Urinary bladder (tissue), 4 donors: Measurements from ENCODE around the gene PALM3. TPM values are rescaled to one million over a fixed set of nuclear protein-coding genes. Genes with fewer than 3 reads are reported as not detected.

ENCODE experiments used
- DNase-seq: peaks from one replicate; pipeline ENCODE4 v3.0.0-alpha.2; 2015; ENCODE audit errors: extremely low spot score
- H3K27ac ChIP-seq: one replicate; pipeline ENCODE4 v1.5.1; 2013; ENCODE audit warnings: low read depth, mild to moderate bottlenecking, moderate library complexity
- H3K36me3 ChIP-seq: one replicate; pipeline ENCODE4 v1.6.1; 2013; ENCODE audit warnings: mild to moderate bottlenecking, moderate library complexity; ENCODE audit not compliant: insufficient read depth
- H3K4me1 ChIP-seq: one replicate; pipeline ENCODE4 v1.6.1; 2013; ENCODE audit warnings: mild to moderate bottlenecking, moderate library complexity; ENCODE audit not compliant: insufficient read depth
- H3K4me3 ChIP-seq: one replicate; pipeline ENCODE4 v1.5.1; 2013; ENCODE audit warnings: low read depth, low read length
- WGBS: extraction: QIAGEN DNeasy Blood & Tissue Kit; methylation state at CpG from one replicate; pipeline ENCODE4 v1.1.7; 2013; 5-methylcytosine and 5-hydroxymethylcytosine counted together
- polyA plus RNA-seq: library from polyadenylated mRNA; stranded (reverse); fragments of 200-250 nt; gene quantifications from one replicate; pipeline ENCODE4 v1.2.3, GENCODE V29; 2013
- total RNA-seq: library from RNA; depleted of rRNA; stranded (reverse); fragments of >200 nt; gene quantifications from one replicate; pipeline ENCODE4 v1.2.3, GENCODE V29; 2014
- donor health status: healthy with polysubstance abuse.
- donor health status: healthy.

PALM3 gene, protein sequence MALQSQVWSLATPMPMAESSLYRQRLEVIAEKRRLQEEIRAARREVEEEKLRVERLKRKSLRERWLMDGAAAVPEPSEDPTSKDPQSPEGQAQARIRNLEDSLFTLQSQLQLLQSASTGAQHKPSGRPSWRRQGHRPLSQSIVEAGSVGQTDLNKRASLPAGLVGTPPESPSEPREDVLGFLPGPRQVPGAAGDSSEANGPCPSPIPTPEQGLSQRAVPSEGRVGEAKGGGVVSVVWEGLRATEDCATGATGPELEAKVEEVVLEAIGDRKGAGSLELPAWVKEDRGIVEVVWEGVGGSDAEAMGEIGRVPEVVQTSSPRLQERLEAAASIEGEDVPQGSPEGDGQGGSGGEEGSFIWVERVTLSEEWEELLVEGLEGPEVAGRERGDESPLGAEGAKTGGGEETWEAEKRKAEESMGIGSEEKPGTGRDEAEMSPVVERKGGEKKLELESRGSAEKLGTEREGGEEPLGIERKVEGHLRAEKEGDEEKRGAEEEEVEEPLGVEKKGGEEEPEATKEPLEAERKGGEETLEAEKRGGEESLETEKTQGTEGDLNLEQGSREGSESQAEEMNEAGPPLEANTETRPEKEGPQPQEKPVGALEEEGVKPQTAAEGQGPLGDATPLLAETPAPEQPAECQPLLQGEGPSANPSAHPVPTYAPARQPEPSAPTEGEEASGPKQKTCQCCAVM
- total RNA-seq (0.90 TPM), polyA plus RNA-seq (2.8 TPM)

DNA sequence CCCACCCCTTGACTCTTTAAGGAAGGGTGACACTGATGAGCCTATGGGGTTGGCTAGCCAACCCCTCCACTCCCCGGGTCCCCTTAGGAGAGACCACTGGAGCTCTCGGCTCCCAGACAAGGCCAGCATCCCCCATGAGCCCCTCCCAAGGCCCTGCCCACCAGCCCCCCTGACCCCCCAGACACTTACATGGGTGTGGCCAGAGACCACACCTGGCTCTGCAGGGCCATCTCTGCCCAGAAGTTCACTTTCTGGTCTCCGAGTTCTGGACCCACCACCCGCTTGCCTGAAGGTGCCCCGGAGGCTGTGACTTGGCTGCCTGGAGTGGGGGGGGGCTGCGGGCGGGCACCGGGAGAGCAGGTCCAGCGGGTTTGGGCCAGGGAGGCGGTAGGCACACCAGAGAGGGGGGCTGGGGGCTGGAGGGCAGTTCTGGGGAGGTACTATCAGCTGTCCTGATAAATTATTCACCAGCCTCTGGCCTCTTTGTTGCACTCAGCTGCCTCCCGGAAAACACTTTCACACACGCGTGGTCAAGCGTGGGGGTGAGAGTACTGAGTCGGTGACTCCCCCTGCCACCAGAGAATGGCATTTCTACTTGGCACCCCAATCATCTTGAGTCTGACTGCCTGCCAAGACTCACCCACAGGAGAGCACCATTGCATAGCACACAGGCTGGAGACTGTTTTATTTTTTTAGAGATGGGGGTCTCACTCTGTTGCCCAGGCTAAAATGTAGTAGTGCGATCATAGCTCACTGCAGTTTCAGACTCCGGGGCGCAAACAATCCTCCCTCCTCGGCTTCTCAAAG is at the start of gene PALM3:
TSS of gene PALM3 (minus strand) at position 326 of the 807 bp plus-strand sequence. CDS start at position 230, 96 bp downstream.
- 69% methylated on average over 19 of the region's 19 CpGs for WGBS
- DNase-seq, result no peak
- Histone ChIP-seq H3K27ac (no peak within 1 kb of the TSS), H3K4me3 (no peak within 1 kb of the TSS), H3K4me1 (no peaks in the 10 kb centered on the region), H3K36me3 (no peaks in the 10 kb centered on the region)

DNA sequence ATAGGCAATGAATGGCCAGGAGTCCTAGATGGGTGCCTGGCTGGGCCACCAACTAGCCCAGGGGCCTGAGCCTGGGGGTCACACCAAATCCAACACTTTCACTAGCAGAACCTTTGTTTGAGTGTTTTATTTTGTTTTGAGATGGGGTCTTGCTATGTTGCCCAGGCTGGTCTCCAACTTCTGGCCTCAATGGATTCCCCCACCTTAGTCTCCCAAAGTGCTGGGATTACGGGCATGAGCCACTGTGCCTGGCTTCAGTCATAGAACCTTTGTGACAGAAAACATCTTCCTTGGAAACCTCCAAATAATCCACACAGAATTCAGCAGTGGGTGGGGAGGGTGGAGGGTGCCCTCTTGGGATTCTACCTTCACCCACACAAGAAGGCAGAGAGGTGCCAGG is 49.6 kb upstream of the PALM3 start:
- 91% methylated on average over 1 of the region's 1 CpG for WGBS
- Histone ChIP-seq H3K27ac (no peak overlapping the region), H3K4me3 (no peak overlapping the region), H3K36me3 (peaks cover 3% of the 10 kb centered on the region), H3K4me1 (peaks cover 2% of the 10 kb centered on the region)
- no peak for DNase-seq

DNA sequence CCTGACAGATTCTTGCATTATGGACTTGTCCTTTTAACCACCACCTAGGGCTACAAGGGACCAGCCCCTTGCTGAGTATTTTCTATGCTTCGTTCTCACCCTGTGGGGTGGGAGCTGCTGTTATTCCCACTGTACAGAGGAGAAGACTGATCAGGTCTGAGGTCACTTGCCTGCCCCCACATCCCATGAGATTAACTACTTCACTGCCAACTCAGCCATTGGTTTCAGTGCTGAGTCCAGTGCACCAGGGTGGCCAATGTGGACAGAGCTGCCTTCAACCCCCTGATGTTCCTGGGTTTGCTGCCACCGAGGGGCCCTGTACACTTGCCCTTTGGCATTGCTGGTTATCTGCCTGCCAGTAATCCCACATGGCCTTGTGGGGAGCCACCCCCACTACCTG is 48.8 kb upstream of the PALM3 start:
- peaks cover 3% of the 10 kb centered on the region for H3K36me3 ChIP-seq
- H3K4me1 ChIP-seq, result peaks cover 2% of the 10 kb centered on the region
- WGBS, result 69% methylated on average over 2 of the region's 2 CpGs
- DNase-seq, result no peak
- H3K4me3 ChIP-seq, result no peak overlapping the region
- no peak overlapping the region for H3K27ac ChIP-seq

DNA sequence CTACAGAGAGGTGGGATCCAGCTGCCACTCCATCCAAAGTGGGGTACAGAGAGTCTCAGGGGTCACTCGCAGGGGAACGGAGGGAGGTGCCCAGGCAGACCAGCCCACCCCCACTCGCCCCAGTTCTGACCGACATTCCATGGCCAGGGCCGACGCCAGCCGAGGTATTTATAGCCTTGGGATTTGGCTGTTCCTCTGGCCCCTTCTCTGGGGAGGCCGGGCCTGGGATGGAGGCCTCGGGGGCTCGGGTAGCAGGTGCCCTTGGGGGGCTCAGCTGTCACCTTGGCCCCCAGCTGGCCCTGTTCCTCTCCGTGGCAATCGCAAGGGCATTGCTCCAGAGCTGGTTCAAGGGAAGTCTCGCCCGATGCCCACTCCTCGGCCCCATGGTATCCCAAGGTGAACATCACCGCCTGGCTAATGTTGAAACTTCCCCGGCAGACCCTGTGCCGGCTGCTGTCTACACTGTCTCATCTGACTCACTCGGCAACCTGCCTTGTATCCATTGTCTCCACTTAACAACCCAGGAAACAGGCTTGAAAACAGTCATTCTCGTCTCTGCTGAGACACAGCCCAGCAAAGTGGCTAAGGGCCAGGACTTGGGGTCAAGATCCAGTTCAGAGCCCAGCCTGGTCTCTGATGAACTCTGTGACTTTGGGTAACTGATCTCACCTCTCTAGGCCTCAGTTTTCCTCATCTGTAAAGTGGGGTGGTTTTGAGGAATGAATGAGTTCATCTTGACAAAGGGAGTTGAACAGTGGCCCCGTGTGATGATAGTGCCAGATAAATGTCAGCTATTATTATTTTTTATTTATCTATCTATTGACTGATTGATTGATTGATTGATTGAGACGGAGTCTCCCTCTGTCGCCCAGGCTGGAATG is 45.9 kb upstream of the PALM3 start:
- 54% methylated on average over 23 of the region's 23 CpGs for WGBS
- Histone ChIP-seq H3K4me1 (peaks cover 2% of the 10 kb centered on the region), H3K27ac (no peak overlapping the region), H3K4me3 (no peak overlapping the region), H3K36me3 (peaks cover 7% of the 10 kb centered on the region)
- no peak for DNase-seq

DNA sequence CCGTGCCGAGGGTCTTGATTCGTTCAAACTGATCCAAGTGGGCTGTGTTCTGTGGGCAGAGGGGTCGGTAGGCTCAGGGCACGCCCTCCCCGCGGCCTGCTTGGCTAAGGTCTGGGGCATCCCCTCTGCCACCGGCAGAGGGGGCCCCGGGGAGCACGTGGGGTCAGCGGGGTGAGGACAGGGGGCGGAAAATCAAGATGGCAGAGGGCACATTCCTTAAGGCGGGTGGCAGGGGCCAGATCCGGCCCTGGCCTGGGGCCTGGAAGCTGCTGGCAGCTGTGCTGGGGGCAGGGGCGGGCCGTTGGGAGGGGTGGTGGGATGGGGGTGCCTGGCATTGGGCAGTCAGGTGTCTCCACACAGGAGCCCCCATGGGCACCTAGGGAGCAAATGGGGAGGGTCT is 45.0 kb upstream of the PALM3 start:
- DNase-seq, result no peak
- Histone ChIP-seq H3K27ac (no peak overlapping the region), H3K4me3 (no peak overlapping the region), H3K36me3 (peaks cover 7% of the 10 kb centered on the region), H3K4me1 (peaks cover under 1% of the 10 kb centered on the region)
- WGBS, result 88% methylated on average over 16 of the region's 16 CpGs

DNA sequence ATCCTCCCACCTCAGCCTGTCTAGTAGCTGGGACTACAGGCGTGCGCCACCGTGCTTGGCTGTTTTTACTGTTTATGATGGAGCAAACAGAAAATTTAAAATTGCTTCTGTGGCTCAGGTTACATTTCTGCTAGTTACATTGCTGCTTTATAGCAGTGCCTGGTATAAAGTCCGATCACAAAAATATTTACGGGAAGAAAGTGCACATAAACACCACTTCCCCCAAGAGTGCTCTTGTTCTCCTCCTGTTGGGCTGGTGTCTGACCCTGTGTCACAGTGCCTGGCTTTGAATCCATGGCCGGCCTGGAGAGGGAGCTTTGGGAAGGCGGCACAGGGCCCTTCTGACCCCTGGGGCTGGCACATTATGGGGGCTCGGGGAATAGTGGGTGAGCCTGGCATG is 43.8 kb upstream of the PALM3 start:
- H3K4me1 ChIP-seq, result no peaks in the 10 kb centered on the region
- H3K27ac ChIP-seq, result no peak overlapping the region
- no peak overlapping the region for H3K4me3 ChIP-seq
- 78% methylated on average over 8 of the region's 8 CpGs for WGBS
- DNase-seq, result no peak
- H3K36me3 ChIP-seq, result peaks cover 7% of the 10 kb centered on the region

DNA sequence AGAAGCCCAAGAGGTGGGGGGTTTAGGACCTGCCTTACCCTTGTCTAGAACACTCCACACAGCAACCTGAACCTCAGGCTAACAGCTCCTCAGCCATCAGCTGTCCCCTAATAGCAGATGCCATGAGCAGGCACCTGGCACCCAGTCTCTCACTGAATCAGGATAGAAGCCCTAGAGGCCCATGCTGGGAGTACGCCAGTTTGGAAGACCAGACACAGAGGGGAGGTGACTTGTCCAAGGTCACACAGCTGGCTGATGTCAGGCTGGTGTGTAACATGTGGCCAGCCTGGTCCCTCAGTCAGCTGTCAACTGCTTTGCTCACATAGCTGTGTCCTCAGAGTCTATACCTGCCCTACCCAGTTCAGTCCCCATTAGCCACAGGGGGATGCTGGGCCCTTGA is 41.4 kb upstream of the PALM3 start:
- Histone ChIP-seq H3K36me3 (peaks cover 7% of the 10 kb centered on the region), H3K4me1 (no peaks in the 10 kb centered on the region), H3K27ac (no peak overlapping the region), H3K4me3 (no peak overlapping the region)
- 97% methylated on average over 1 of the region's 1 CpG for WGBS
- DNase-seq, result no peak

DNA sequence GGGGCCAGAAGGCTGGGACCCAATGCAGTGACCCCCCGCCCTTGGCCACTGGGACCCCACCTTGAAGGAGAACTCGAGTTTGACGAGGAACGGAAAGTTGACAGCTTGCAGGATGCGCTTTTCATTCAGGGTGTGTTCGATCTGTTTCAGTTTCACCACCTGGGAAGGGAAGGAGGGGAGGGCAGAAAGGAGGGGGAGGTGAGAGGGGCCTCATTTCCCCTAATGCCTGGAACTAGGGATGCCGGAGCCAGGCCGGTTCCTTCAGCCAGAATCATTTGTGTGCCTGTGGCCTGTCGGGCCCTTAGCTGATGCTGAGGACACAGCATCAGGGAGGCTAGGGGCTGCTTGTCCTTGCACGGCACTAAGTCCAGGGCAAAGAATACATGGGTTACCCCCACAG is 40.9 kb upstream of the PALM3 start:
- peaks cover 7% of the 10 kb centered on the region for H3K36me3 ChIP-seq
- H3K4me1 ChIP-seq, result no peaks in the 10 kb centered on the region
- WGBS, result 87% methylated on average over 10 of the region's 10 CpGs
- no peak overlapping the region for H3K27ac ChIP-seq
- no peak overlapping the region for H3K4me3 ChIP-seq
- DNase-seq, result no peak

DNA sequence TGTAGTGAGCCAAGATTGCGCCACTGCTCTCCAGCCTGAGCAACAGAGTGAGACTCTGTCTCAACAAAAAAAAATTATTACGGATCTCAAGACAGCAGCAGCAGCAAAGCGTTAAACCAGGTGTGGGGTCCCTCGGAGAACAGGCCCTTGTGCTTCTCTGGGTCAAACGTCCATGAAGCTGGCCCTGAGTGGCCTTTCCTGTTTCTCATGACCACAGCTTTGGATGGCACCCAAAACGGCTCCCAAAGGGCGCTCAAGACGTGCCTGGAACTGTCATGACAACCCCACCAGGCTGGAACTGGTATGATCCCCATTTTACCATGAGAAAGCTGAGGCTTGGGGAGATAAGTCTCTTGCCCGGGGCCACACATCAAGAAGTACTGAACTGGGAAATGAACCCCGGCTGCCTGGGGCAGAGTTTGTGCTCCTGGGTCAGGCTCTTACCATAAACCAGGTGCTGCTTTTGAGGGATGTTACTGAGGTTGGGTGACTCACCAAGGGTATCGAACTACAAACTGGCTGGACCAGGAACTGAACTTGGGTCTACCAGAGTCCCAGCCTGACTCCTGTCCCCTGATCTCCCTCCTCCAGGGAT is 40.3 kb upstream of the PALM3 start:
- WGBS, result 66% methylated on average over 11 of the region's 11 CpGs
- Histone ChIP-seq H3K4me1 (no peaks in the 10 kb centered on the region), H3K27ac (no peak overlapping the region), H3K36me3 (peaks cover 7% of the 10 kb centered on the region), H3K4me3 (no peak overlapping the region)
- DNase-seq, result no peak

DNA sequence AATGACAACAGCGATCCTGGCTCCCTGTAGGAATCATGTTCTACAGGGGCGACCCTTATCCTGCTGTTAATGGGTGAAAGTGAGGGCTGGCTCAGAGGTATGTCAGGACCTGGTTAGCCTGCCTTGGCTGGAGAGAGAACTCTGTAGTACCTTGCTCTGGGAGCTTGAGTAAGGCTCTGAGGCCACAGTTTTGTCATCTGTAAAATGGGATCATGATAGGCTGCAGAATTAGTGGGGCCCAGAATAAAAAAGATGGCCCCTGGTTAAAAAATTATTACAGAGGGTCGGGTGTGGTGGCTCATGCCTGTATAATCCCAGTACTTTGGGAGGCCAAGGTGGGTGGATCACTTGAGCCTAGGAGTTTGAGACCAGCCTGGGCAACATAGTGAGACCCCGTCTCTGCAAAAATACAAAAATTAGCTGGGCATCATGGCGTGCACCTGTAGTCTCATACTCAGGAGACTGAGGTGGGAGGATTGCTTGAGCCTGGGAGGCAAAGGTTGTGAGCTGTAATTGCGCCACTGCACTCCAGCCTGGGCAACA is 39.2 kb upstream of the PALM3 start:
- no peak for DNase-seq
- no peaks in the 10 kb centered on the region for H3K4me1 ChIP-seq
- WGBS, result 94% methylated on average over 6 of the region's 6 CpGs
- peaks cover 4% of the 10 kb centered on the region for H3K36me3 ChIP-seq
- no peak overlapping the region for H3K4me3 ChIP-seq
- H3K27ac ChIP-seq, result no peak overlapping the region

DNA sequence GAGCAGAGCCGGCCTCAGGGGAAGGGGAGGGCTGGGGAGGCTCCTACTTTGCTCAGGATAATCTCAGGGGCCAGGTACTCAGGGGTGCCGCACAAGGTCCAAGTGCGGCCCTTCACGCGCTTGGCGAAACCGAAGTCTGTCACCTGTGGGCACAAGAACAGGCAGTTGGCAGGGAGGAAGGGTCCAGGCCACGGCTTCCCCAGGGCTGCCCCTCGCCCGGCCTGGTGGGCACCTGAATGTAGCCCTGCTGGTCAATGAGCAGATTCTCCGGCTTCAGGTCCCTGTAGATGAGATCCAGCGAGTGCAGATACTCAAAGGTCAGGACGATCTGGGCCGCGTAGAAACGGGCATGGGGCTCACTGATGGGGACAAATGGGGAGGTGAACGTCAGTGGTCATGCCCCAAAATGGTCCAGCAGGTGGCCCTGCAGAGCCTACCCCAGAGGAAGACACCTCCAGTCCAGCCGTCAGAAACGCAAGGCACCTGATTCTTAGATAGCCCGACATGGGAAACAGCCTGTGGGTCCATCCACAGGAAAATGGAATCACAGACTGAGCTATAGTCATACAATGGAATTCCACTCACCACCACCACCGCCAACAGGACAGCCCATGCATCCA is 35.8 kb upstream of the PALM3 start:
- H3K36me3 ChIP-seq, result no peaks in the 10 kb centered on the region
- WGBS, result 78% methylated on average over 21 of the region's 21 CpGs

DNA sequence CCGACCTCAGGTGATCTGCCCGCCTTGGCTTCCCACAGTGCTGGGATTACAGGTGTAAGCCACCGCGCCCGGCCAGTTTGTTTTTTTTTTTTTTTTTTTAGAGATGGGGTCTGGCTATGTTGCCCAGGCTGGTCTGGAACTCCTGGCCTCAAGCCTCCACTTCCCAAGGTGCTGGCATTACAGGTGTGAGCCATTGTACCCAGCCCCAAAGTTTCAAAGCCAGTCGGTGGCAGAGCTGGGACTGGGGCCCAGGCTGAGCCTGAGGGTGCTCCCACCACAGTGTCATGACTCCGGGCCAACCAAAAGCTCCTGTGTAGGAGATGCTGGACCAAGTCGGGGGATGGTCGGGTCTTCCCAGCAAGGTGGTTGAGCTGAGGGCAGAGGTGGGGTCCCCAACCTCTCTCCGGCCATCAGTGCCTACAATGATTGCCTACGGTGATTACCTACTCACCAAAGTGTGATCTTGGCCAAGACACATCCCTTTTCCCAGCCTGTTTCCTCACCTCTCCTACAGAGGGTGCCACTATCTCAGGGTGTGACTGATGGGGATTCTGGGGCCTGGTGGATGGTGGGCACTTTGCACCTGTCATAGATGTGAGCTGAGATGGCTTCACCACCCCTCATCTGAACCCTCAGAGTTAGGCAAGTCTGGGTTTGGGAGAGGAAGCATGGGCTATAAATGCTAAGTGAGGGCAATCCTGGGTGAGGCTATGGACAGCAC is 34.6 kb upstream of the PALM3 start:
- H3K36me3 ChIP-seq, result no peaks in the 10 kb centered on the region
- H3K27ac ChIP-seq, result no peak overlapping the region
- no peaks in the 10 kb centered on the region for H3K4me1 ChIP-seq
- DNase-seq, result no peak
- H3K4me3 ChIP-seq, result no peak overlapping the region
- WGBS, result 95% methylated on average over 11 of the region's 11 CpGs

More for the DNA sequence above, 35.8 kb upstream of the PALM3 start:
- no peak for DNase-seq
- Histone ChIP-seq H3K4me1 (no peaks in the 10 kb centered on the region), H3K27ac (no peak overlapping the region), H3K4me3 (no peak overlapping the region)
